GM21447 (cell line): ENCODE measurements around the gene MARCHF4.
"Not testable (repeated sequence)": the region's sequence is repeated elsewhere in the genome, so short reads cannot be mapped to it uniquely, and the experiment has no call there.

Source experiments
- ATAC-seq: cut with Tn5 transposase; IDR thresholded peaks from one replicate; pipeline ENCODE4 v1.9.1; 2021; ENCODE audit not compliant: unreplicated experiment

The MARCHF4 gene

GRCh38 chr2:216392018-216392562 lies 19.8 kb upstream of the MARCHF4 start:
- ATAC-seq = no peak

DNA sequence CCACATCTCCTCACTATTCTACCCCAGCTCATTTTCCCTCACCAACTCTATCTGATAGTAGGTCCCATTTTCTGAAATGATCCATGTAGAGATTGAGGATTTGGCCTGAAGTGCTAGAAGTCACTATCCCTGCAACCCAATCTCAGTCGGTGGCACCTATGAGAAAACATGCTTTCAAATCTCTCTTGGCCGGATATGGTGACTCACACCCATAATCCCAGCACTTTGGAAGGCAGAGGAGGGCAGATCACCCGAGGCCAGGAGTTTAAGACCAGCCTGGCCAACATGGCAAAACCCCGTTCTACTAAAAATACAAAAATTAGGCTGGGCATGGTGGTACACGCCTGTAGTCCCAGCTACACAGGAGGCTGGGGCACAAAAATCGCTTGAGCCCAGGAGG lies 19.1 kb upstream of the MARCHF4 start:
- no peak for ATAC-seq

DNA sequence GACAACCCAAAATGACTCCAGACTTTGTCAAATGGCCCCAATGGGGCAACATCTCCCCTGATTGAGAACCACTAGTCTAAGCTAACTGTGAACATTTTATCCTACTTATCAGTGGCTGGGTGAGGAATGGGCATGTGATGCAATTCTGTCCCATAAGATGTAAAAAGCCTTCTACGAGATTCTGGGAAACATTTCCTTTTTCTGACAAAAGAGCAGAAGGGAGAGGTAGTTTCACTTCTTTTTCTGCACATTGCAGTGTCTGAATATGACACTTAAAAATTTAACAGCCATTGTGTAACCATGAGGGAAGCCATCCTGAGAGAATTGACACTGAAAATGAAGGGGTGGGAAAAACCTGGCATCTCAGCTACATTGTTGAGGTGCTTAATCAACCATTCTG lies 17.3 kb upstream of the MARCHF4 start:
- ATAC-seq = no peak

GRCh38 chr2:216388046-216388884 lies 16.0 kb upstream of the MARCHF4 start:
- ATAC-seq = peak; percentile 81

GRCh38 chr2:216387262-216387661 lies 15.0 kb upstream of the MARCHF4 start:
- no peak for ATAC-seq

- no peak for ATAC-seq
Measured at GRCh38 chr2:216385478-216385877, 13.2 kb upstream of the MARCHF4 start.

DNA sequence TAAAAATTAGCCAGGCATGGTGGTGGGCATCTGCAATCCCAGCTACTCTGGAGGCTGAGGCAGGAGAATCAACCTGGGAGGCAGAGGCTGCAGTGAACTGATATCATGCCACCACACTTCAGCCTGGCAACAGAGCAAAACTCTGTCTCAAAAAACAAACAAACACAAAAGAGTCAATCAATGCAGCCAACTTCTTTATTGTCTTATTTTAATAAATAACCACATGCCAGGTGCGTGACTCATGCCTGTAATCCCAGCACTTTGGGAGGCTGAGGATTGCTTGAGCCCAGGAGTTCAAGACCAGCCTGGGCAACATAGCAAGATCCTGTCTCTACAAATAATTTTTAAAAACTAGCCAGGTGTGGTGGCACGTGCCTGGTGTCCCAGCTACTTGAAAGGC lies 12.1 kb upstream of the MARCHF4 start:
- ATAC-seq = not testable (repeated sequence)

DNA sequence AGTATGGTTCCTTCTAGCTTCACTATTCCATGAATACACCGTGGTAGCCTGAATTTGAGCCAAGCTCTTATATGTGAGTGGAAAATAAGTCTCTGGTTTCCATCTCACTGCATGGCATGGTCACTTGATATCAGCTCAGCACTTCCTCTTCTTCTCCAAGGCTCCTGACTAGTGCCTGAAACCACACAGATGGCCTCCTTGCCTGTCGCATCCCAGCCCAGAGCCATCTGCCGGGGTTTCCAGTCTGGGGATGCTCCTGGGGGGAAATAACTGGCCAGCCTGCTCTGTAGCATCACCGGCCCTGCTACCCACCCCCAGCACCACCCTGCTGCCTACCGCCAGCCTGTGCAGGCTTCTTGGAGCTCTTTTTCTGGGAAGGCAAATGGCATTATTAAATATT lies 7.7 kb upstream of the MARCHF4 start:
- ATAC-seq = no peak

DNA sequence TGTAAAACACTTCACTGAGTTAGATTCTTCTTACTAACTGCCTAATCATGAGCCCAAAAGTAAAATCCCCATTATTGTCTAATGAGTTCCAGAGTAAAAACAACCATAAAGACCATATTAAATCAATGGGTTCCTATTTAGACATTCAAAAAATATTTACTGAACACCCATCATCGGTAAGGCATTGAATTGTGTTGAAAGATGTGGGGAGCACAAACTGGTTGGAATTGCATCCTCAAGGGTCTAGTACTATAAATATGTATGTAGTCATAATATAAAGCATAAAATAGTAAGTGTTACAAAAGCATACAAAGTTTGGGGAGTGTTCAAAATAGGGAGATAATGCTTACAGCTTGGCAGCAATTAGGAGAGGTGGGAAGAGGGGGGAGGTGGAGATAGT lies 3.0 kb upstream of the MARCHF4 start:
- ATAC-seq = no peak

DNA sequence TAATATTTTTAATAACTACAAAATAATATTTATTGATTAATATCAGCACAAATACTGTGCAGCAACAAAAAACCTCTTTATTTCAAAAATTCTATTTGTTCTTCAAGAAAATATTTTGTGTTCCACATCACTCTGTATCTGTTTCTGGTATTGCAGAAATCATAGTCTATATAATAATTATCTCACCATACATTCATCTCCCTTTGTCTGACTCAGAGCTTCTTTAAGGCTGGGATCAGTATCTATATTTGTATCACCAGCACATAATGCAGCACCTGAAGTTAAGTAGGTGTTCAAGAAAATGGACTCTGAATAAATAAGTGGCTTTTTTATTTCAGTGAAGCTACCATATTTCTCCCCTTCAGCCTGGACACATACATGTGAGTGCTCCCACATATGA lies 1.6 kb upstream of the MARCHF4 start:
- ATAC-seq = no peak

DNA sequence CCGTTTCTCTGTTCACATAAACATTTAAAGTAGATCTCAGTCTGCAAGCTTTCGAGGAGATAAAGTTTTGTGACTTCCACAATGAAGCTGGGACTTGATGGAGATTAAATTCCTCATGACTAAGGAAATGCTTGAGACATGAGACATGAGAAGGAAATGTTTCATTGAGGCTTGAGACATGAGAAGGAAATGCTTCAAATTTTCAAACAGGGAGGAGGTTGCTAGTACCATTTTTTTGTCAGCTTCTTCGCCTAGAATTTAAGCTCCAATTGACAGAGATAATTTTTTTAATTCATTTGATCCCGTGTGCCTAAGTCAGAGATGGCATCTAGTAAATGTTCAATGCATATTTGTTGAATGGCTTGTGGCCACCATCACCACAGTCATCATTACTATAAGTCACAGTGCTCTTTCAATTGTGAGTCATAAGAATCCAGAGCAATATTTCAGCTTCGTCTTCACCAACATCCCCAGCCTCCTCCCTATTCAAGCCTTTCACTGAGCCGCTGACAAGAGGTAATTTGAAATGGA lies 543 bp upstream of the MARCHF4 start:
- ATAC-seq = no peak

GRCh38 chr2:216370961-216371712 lies 1.1 kb downstream of the MARCHF4 start:
- ATAC-seq = no peak

DNA sequence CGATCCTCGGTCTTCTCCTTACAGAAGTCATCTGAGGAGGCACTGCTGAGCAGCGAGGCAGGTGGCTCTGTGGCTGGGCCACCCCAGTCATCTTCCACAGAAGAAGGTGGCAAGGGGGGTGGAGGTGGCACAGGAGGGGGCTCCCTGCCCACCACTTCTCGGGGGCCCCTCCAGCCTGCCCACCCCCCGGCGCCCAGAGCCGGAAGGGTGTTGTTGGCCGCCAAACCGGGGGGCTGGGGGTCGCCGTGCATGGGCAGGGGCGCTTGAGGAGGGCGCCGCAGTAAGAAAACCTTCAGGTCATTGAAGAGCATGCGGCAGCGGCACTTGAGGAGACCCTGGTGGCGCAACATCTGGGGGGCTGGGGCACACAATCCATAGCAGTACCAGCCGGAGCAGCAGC lies 2.5 kb downstream of the MARCHF4 start:
- no peak for ATAC-seq

DNA sequence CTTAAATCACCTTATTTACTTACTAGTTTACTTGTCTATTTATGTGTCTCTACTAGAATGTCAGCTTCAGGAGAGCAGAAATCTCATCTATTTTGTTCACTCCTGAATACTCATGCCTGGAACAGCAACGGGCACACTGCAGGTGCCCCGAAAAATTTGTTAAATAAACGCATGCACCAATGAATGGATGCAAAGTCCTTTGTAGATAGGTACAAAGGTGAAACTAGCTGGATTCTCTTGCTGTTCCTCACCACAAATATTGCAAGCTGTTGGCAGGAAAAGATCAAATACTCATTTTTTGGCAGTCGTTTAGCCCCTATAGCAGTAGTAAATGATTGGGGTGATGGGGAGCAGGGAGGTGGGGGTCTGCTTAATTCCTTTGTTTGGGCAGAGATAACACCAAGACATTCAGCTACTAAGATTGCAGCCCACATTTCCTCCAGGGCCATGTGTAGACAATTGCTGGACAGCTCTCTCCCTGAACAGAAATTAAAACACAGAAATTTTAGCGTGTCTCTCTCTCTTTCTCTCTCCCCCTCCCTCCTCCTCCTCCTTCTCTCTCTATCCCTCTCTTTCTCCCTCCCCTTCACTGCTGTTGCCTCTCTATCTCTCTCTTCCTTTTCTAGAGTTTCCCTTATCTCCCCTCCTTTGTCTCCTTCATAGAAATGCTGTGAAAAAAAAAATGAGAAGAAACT lies 5.4 kb downstream of the MARCHF4 start:
- ATAC-seq = no peak

DNA sequence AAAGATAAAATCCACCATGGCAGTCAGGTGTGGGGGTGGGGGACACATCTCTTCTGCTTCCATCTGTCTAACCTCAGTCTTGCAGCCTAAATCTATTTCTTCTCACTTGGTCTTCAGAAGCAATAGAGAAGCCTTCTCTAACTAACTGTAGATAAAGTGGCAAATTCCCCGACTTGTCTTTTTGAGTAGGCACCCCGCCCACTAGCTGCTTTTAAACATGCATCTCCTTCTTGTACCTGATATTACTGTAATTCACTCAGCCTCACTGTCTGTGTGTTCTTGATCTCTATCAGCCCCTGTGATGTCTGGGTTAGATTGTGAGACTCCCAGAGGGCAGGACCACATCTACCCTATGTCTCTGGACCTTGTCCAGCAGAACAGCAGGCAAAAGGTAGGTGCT lies 6.8 kb downstream of the MARCHF4 start:
- ATAC-seq = no peak

DNA sequence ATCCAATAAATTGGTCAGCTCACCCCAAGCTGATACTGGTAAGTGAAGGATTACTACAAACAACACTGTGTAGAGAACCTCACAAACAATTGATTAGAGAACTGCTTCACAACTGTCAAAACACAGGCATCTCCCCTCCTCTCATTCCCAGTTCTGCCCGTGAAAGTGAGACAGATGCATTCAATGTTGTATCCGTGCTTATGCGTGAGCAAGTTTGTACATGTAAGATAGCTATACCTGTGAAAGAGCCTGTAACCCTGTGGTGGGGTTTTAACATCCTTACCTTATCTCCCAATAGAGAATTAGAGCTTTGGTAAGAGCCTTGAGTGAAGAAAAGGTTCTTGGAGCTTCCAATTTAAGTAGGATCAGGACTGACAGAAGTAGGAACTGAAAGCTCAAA lies 9.1 kb downstream of the MARCHF4 start:
- no peak for ATAC-seq

DNA sequence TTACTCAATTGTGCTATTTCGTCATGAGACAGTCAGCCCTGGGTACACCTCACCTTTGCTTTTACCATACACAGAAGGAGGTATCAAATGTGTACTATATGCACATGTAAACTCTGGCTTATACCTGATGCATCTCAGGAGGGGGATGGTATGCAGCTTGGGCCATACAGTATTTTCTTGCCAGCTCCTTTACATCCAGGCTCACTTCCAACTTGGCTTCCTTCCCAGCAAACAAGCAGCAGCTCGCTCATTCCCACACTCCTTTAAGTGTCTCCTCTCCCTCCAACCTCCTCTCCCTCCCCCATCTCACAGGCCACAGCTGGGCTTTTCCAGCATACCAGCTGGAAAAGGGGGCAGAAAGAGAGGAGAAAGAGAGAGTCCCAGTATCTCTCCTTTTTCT lies 9.6 kb downstream of the MARCHF4 start:
- no peak for ATAC-seq

GRCh38 chr2:216355711-216356110 lies 16.6 kb downstream of the MARCHF4 start:
- ATAC-seq = no peak

DNA sequence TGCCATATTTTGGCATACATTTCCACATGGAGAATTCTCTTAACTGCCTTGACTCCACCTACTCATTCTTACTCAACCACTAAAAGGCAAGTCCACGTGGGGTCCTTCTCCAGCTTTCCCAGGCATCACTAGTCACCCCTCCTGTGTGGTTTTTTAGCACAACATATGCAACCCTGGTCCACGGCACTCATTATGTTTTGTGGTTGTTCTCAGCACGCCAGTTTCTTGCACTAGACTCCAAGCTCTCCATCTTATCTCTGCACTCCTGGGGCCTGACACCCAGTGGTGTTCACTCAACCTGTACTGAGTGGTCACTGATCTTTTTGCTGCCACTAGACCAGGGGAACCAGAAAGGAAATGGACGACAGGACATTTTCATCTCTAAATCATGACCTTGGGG lies 18.0 kb downstream of the MARCHF4 start:
- no peak for ATAC-seq

- no peak for ATAC-seq
Measured at GRCh38 chr2:216352653-216353270, 19.5 kb downstream of the MARCHF4 start.
